Glutamatergic neuron (in vitro differentiated cells): Measurements from ENCODE around the gene EPHX1. TPM values are rescaled to one million over a fixed set of nuclear protein-coding genes. Genes with fewer than 3 reads are reported as not detected.

Experiments used
- DNase-seq: peaks from one replicate; pipeline ENCODE4 v3.0.0; 2022
- H3K27ac Mint-ChIP-seq: one replicate; pipeline ENCODE4 v1.8.0; 2020; ENCODE audit warnings: mild to moderate bottlenecking, mixed read lengths, inconsistent platforms; ENCODE audit not compliant: unreplicated experiment
- H3K27me3 Mint-ChIP-seq: one replicate; pipeline ENCODE4 v1.8.0; 2020; ENCODE audit warnings: mild to moderate bottlenecking, moderate library complexity, mixed read lengths, inconsistent platforms; ENCODE audit not compliant: unreplicated experiment
- H3K36me3 Mint-ChIP-seq: one replicate; pipeline ENCODE4 v1.8.0; 2020; ENCODE audit warnings: mild to moderate bottlenecking, mixed read lengths, inconsistent platforms; ENCODE audit not compliant: unreplicated experiment
- H3K4me1 Mint-ChIP-seq: one replicate; pipeline ENCODE4 v1.8.0; 2020; ENCODE audit warnings: mild to moderate bottlenecking, low read depth, mixed read lengths, inconsistent platforms; ENCODE audit not compliant: unreplicated experiment
- H3K4me3 Mint-ChIP-seq: one replicate; pipeline ENCODE4 v1.8.0; 2020; ENCODE audit warnings: mild to moderate bottlenecking, mixed read lengths, inconsistent platforms; ENCODE audit not compliant: unreplicated experiment
- H3K9me3 Mint-ChIP-seq: one replicate; pipeline ENCODE4 v1.8.0; 2020; ENCODE audit warnings: mild to moderate bottlenecking, moderate library complexity, mixed read lengths, inconsistent platforms; ENCODE audit not compliant: unreplicated experiment
- CTCF ChIP-seq: fragments of 200-600 bp; sonication (generic); IDR thresholded peaks from one replicate; pipeline ENCODE4 v1.5.0; 2021; ENCODE audit not compliant: partially characterized antibody, unreplicated experiment
- total RNA-seq: library from RNA; stranded (reverse); fragmentation: NEBNext Ultra II Directional; extraction: Animal tissue kit (Norgen Biotek cat#: 25700); gene quantifications from one replicate; pipeline ENCODE4 v1.2.1, GENCODE V29; 2021; ENCODE audit not compliant: unreplicated experiment

Gene EPHX1
- total RNA-seq, 1 donor from 2014 or later = 60.4 TPM

GRCh38 chr1:225763716-225764548 lies 46.0 kb upstream of the EPHX1 start:
- DNase-seq = no peak
- Mint-ChIP-seq H3K9me3 (peaks cover 3% of the 10 kb centered on the region), H3K4me1 (peaks cover 19% of the 10 kb centered on the region), H3K36me3 (no peaks in the 10 kb centered on the region), H3K27me3 (peaks cover 2% of the 10 kb centered on the region), H3K27ac (peak overlapping the region; percentile 62), H3K4me3 (no peak overlapping the region)
- no peak for TF ChIP-seq CTCF

GRCh38 chr1:225765982-225766674 lies 43.8 kb upstream of the EPHX1 start:
- H3K36me3 Mint-ChIP-seq = no peaks in the 10 kb centered on the region
- no peak overlapping the region for H3K4me3 Mint-ChIP-seq
- no peak overlapping the region for H3K27ac Mint-ChIP-seq
- H3K27me3 Mint-ChIP-seq = peaks cover 6% of the 10 kb centered on the region
- H3K9me3 Mint-ChIP-seq = peaks cover 7% of the 10 kb centered on the region
- peaks cover 29% of the 10 kb centered on the region for H3K4me1 Mint-ChIP-seq
- DNase-seq = no peak
- no peak for TF ChIP-seq CTCF

- Mint-ChIP-seq H3K4me1 (peaks cover 32% of the 10 kb centered on the region), H3K4me3 (no peak overlapping the region), H3K27ac (no peak overlapping the region), H3K27me3 (peaks cover 4% of the 10 kb centered on the region), H3K9me3 (peaks cover 9% of the 10 kb centered on the region), H3K36me3 (no peaks in the 10 kb centered on the region)
- DNase-seq = no peak
- TF ChIP-seq CTCF = no peak
Observed at GRCh38 chr1:225766967-225767633, 42.8 kb upstream of the EPHX1 start.

GRCh38 chr1:225767634-225768540 lies 42.0 kb upstream of the EPHX1 start:
- Mint-ChIP-seq H3K4me1 (peaks cover 26% of the 10 kb centered on the region), H3K36me3 (no peaks in the 10 kb centered on the region), H3K4me3 (no peak overlapping the region), H3K27ac (no peak overlapping the region), H3K27me3 (peaks cover 4% of the 10 kb centered on the region), H3K9me3 (peaks cover 9% of the 10 kb centered on the region)
- no peak for TF ChIP-seq CTCF
- no peak for DNase-seq
